Daoy (cell line): ENCODE measurements around the gene EPS15. TPM values are rescaled to one million over a fixed set of nuclear protein-coding genes. Genes with fewer than 3 reads are reported as not detected.
A peak's percentile ranks its signal among the peaks of the same experiment; 100 is the strongest.
"Not testable (repeated sequence)": the region's sequence is repeated elsewhere in the genome, so short reads cannot be mapped to it uniquely, and the experiment has no call there.

Experiments
- DNase-seq: peaks from one replicate; pipeline ENCODE4 v3.0.0-alpha.2; 2015; ENCODE audit warnings: low read depth
- total RNA-seq: library from RNA; depleted of rRNA; stranded (reverse); fragments of >200 nt; shearing (Covaris generic); gene quantifications from 2 replicates; pipeline ENCODE4 v1.2.3, GENCODE V29; 2014

EPS15 gene
- total RNA-seq, 1 experiment from 2014 or later, result 33.4 TPM

DNA sequence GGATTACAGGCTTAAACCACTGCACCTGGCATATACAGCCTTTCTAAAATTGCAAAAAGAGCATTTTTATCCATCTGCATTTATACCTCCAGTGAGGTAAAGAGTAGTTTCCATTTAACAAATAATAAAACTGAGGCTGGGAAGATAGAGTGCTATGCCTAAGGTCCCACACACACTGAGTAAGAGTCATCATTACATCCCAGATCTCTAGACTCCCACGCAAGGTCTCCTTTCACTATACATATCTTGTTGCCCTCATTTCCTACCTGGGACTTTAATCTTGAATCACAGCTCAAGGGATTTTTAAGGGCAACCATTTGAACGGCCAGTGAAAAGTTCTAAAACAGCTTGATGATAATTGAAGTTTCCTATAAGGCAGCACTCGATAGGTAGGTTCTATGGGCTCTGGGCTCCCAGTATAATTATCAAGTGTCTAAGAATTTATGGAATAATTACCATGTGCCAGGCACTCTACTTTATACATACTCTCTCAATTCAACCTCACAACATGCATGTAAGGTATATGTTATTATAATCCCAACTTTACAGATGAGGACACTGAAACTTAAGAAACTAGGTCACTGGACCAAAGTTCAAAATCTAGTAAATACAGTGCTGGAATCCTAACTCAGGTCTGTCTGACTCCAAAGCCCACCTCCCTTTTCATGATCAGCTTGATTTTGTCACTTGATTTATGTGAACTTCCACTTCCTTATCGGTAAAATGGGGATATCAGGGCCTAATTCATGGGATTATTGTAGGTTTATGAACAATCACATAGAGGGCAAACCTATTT lies 23.3 kb upstream of the EPS15 start:
- DNase-seq, result no peak

DNA sequence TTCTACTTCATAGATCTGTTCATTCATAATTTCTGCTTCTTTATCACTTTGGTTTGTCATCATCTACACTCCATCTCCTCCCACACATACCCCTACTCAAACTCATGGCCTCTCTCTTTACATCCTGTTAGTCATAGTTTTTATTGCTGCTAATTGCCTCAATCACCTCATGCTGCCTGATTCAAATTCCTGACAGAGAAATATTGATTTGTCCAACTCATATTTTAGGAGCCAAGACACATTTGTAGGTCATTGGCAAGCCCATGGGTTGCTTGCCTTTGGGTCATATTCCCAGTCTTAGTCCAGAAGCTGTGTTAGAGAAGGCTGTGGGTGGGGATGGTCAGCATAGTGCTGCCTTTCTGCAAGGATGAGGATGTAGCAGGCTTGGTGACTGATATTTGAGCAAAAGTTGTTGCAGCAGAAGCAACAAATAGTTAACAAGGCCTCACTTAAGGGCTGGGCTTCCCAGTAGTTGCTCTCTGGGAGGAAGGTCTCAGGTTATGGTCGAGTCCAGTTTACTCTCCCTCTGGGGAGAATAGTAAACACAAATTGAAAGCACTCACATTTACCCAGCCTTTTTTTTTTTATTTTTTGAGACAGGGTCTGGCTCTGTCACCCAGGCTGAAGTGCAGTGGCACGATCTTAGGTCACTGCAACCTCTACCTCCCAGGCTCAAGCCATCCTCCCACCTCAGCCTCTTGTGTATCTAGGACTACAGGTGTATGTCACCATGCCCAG lies 22.4 kb upstream of the EPS15 start:
- peak; percentile 58 for DNase-seq

DNA sequence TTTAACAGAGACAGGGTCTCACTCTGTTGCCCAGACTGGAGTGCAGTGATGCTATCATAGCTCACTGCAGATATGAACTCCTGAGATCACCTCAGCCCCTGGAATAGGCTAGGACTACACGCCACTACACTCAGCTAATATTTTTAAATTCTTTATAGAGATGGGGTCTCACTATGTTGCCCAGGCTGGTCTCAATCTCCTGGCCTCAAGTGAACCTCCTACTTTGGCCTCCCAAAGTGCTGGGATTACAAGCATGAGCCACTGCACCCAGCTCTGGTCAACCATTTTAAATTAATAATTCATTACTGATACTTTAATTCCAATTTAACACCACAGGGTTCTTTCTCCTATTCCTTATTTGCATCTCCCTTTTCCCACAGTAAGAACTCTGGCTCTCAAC lies 18.5 kb upstream of the EPS15 start:
- DNase-seq, result no peak

DNA sequence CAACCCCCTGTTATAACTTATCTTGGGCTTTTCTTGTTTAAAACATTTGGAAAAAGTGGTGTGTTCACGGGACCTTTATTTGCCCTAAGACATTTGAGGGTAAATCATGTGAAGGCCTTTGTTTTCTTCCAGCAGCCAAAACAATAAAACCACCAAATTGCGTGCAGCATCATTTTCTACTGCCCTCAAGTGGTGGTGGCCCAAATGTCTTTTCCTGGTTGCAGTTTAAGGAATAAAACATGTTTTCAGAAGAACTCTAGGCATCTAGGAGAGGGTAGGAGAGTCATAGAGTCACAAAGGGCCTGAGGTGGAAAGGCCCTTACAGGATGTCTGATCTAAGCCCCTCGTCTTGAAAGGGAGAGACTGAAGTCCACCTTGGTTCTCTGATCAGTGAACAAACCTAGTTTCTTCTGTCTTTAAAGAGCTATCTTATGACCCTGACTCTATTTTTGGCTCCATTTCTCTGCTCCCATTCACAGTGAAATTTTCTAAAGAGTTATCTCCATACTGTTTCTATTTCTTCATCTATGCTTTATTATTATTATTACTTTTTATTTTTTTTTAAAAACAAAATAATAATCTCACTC lies 16.0 kb upstream of the EPS15 start:
- DNase-seq, result peak; percentile 50

DNA sequence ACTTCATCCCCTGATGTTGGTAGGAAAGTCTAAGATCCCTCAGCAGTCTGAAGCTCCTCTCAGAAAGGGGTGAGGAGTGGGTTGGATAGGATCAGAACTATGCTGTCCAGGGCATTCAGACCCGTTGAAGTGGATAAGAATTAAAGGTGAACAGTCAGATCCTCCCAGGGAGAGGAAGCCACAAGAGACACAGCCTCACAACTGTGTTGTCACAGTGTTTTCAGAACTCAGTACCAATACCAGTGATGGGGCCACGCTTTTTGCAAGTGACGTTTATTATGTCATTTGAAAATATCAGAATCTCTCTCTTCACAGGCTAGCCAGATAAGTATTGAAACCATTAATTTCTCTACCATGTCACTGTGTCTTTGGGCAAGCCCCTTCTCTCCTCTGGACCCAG lies 15.4 kb upstream of the EPS15 start:
- DNase-seq, result no peak

DNA sequence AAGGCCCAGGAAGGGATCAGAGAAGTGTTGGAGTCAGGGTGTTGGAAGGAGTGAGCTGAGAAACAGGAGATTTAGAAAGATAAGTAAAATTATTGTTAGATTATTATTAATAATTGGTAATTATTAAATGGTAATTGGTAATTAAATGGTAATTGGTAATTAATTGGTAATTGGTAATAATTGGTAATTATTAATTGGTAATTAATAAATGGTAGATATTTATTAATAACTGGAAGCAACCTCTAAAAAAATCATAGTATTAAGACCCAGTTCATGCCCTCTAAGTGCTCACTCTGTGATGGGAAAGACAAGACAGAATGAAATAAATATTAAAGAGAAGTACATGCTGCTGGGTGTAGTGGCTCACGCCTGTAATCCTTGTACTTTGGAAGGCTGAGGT lies 13.8 kb upstream of the EPS15 start:
- DNase-seq, result no peak

DNA sequence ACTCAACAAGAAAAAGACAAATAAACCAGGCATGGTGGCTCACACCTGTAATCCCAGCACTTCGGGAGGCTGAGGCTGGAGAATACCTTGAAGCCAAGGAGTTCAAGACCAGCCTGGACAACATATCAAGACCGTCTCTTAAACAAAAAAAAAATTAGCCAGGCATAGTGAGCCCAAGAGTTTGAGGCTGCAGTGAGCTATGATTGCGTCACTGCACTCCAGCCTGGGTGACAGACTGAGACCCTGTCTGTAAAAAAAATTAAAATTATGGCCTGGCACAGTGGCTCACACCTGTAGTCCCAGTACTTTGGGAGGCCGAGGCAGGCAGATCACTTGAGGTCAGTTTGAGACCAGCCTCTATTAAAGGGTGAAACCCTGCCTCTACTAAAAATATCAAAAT lies 11.4 kb upstream of the EPS15 start:
- DNase-seq, result not testable (repeated sequence)

DNA sequence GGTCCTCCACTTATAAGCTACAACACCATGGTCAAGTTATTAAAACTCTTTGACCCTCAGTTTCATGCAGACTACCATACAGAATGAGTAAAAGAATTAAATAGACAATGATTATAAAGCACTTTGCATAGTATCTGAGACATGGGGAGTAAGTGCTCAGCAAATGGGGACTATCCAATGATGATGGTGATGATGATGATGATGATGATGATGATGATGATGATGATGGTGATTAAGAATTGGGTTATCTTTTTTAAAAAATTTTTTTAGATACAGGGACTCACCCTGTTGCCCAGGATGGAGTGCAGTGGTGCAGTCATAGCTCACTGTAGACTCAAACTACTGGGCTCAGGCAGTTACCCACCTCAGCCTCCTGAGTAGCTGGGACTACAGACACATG lies 8.1 kb upstream of the EPS15 start:
- no peak for DNase-seq

DNA sequence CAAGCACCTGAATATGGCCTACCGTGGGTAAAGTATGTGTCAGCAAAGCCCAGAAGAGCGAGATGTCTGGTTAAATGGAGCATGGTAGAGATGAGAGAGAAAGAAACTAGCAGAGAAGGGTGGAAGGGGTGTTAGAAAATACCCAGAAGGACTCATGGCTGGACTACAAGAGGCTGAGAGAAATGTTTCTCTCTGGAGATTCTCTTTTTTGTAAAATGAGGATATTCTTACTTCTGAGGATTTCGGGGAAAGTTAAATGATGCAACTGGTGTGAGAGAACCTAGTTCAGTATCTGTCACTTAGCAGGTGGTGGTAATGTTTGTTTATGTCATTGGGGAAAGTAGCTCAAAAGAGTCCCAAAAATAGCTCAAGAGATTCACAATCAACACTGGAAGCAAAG lies 7.2 kb upstream of the EPS15 start:
- DNase-seq, result no peak

DNA sequence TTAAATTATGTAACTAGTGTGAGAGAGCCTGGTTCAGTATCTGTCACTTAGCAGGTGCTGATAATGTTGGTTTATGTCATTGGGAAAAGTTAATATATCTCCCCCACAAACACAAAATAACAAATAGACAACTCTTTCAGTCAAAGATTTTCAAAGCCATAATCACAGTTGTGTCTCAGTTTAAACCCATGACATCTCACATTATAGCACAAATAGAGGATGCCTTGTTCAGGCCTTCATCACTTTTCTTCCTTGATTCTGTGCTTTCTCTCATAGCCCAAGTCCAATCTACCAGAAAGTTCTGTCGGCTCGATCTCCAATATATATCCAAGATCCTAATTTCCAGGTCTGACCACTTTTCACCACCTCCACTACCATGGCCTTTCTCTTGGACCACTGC lies 6.2 kb upstream of the EPS15 start:
- no peak for DNase-seq

DNA sequence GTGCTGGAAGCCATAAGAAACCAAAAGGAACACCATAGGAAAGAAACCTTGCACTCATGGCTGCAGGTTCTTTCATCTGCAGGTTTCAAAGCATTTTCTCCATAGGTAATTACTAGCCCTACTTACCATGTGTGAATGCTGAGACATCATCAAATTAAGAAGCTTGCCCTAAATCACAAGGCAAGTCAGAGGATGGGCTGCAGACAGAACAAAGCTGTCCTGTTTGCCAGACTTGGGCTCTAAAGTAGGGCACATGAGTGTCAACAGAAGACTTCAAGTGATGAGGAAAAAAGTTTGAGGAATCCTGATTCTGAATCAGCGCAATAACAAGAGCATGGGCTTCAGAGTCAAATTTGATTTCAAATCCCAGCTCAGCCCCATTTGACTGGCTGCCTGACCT lies 5.8 kb upstream of the EPS15 start:
- no peak for DNase-seq

DNA sequence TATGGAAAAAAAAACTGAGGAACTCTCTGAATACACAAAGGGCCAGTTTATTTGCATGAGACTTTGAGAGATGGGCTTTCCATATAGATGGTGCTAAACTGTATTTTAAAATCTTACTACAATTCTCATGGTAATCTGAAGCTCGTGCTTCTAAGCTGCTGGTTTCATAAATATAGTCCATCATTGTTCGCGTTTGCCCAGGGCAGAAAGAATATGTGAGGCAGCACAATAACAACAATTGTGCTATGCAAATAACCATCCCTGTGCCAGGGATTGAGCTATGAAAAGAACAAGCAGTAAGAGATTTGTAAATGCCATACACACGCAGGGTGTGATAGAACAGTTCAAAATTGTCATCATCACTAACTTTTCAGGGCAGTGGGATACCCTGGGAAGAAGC lies 4.9 kb upstream of the EPS15 start:
- no peak for DNase-seq

DNA sequence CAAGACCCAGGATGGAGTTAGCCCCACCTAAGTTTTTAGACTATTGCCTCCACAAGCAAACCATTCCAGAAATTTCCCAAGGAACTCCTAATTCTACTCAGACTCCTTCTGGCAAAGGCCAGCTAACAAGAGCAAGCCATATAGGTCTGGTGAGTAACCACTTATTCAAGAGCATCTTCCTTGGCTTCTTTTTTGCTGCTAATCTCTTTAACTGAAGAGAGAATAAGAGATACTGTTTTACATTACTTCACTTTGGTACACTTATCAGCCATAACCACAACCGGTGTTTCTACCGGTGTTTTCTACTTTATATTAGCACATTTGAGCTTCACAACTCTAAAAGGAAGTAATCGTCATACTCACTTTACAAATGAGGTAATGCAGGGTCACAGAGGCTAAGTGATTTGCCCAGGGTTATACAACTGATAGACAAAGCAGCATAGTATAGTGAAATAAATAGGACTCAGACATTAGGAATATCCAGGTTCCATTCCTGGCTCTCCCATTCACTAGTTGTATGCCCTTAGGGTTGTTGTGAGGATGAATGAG lies 1.7 kb upstream of the EPS15 start:
- DNase-seq, result peak; percentile 11

DNA sequence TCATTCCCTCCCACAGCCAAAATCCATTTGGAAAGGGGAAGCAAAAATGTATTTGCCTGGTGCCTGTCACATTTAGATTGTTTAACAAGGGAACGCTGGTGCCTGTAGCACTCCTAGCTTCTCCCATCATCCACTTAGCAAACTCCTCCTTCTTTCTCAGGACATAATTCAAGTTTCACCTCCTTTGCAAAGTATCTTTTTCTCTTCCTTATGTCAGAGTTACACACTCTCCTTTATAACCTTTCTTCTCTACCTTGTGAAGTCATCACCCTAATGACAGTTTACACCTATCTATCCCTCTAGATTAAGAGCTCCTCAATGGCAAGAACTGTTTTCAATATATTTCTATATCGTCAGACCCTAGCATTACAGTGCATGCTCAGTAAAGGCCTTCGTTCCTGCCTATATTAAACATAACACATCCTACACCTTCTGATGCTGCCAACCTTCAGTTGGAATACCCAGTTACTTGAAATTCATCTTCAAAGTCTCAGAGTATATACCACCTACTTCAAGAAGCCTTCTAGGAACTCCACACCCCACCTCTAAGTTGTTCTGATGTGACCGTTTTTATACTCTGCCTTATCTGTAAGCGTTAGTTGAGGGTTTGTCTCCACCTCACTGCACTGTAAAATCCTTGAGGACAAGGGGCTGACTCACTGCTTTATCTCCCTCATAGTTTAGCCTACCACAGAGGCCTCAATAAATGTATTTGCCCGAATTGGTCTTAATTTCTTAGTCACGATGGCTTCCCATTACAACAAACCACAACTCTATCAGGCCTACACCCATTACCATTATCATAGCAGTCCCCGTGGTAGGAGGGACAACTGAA lies 1.0 kb upstream of the EPS15 start:
- DNase-seq, result peak; percentile 90

DNA sequence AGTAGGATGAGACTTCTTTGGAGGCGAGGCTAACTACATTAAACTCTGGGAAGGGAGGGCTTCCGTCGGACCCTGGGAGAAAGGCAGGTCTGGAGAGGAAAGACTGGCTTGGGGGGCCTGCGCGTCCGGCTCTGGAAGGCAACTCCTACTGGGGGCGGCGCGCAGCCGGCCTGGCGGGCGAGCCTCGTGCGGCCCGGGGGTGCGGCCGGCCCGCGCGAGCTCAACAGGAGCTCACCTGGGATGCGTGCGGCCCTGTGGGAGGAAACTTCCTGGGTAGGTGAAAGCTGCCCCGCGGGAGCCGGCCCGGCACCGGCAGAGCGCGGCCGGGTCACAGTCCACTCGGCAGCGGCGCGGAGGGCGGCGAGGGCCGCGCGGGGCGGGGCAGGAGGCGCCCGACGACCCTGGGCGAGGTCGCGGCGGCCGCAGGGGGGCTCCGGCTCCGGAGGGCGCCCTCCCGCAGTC lies 449 bp downstream of the EPS15 start:
- DNase-seq, result peak; percentile 58

DNA sequence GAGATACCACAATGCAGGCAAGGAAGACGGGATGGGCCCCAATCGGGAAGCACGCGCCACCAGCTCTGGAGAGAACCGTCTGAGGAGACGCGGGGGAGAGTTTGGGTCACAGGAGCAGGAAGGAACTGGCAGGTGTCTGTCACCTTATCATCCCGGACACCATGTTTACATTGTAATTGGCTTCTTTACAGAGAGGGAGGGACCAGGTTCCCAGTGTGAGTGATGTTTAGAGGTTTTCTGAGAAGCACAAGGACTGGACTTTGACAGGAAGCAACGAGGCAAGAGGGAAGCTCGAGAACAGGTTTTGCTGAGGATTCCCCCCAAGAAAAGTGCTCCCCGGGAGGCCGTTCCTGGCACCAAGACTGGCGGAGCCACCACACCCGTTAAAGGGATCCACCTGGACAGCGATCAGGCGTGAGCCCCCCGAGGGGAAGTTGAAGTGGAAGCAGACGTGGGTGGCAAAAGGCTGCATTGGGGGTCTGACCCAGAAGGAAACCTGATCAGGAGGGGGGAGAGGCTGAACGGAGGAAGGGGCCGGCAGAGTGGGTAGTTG lies 957 bp downstream of the EPS15 start:
- DNase-seq, result peak; percentile 56

DNA sequence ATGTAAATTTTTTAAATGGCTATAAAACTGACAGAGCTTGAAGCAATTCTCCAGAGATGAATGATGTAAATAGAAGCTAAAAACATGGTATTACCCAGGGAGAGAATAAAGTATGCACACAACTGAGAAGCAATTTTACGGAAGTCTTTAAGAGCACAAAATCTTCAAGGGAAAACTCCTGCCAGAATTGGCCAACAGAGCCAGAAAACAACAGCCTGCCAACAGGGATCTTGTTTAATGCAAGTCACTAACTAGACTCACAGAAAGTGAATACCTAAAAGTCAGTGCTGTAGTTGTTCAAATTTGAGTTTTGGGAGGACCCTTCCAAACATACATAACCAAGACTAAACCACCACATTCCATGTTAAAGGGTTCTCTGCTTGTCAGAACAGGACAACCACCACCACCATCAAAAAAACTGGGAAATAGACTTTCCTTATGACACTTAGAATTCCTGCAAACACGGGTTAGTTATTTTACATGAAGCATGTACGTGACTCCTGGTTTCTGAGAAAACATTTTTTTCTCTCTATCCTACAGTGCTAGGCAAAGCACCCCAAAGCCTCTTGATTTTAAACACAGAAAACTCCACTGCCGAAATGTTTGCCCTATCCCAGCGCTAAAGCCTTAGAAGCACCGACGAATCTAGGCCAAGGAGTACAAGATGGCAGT lies 1.6 kb downstream of the EPS15 start:
- DNase-seq, result peak; percentile 6

DNA sequence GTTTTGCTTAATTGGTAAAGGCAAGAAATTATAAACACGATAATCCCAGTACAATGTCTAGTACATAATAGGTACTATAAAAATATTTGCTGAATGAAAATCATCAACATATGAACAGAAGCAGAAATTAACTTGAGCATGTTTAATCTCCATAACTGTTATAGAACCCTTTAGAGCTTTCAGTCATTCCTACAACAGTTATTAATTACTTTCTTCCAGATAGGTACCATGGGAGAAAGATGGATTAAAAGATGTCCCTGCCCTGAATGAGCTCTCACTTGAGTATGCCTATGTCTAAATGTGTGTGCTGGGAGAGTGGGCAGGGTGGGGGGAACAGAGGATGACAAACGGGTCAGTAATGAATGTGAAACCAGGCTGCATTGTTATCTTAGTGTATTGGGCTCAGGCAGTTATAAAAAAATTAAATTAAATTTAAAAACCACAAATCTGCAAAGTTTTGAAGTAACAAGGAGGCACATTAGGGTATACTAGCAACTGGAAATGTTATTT lies 2.4 kb downstream of the EPS15 start:
- DNase-seq, result peak; percentile 30

DNA sequence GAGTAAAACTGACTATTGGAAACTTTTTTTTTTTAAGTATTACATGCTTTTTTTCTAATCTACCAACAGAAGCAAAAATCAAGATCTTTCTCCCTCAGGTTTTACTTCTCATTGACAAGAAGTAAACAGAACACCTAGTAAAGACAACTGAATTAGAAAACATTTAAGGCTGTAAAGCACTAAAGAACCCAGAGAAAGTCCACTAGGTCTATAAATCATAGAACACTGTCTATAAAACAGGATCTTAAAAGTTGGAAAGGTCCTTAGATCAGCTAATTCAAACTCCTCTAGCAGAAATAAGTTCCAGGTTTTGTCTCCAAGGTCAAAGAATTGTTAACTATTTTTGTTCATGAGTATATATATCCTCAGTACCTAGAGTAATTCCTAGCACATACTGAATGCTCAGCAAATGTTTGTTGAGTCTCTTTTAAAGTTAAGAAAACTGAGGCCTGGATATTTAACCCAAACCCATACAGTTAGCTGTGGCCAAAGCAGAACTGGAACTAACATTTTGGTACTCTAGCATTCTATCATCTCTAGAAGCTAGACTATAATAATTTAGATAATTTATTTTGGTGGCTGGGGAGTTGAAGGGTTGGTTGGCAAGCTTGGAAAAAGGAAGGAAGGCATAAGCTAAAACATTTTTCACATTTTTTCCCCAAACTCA lies 3.0 kb downstream of the EPS15 start:
- DNase-seq, result no peak
